Measurements from ENCODE around the gene TUSC2.
"Not testable (repeated sequence)": the region's sequence is repeated elsewhere in the genome, so short reads cannot be mapped to it uniquely, and the experiment has no call there.

Gene TUSC2

DNA sequence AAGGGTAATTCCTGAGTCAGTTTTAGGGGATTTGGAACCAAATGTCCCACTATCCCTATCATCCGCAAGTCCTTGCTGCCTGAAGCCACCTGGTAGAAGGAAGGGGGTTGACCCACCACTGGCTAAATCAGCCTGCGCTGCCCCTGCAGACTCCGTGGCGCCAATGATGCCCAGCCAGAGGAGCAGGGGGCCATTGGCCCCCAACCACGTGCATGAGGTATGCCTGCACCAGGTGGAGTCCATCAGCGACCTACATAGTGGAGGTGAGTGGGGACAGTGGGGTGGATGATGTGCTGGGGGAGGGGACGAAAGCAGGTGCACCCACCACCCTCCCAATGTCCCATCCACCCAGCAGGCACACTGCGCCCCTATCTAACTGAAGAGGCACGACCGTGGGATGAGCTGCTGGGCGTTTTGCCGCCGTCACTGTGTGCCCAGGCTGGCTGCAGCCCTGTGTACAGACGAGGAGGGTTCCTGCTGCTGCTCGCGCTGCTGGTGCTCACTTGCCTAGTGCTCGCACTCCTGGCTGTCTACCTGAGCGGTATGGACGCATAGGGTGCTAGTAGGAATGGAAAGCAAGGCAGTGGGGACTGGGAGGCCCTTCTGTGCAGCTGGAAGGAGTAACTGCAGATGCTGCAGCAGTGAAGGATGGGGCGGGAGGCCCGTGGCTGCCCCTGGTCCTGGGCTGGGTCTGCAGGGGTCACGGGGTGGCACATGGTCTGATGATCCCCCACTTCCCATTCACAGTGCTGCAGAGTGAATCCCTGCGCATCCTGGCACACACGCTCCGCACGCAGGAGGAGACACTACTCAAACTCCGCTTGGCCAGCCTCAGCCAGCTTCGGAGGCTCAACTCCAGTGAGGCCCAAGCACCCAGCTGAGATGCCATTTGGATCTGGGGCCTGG, 41.4 kb downstream of the TUSC2 start:
- no peak overlapping the region for H3K4me3 ChIP-seq (ENCODE audit: low read depth, low read length)
- DNase-seq (ENCODE audit: low read depth): no peak
- TF ChIP-seq, protein P1, sequence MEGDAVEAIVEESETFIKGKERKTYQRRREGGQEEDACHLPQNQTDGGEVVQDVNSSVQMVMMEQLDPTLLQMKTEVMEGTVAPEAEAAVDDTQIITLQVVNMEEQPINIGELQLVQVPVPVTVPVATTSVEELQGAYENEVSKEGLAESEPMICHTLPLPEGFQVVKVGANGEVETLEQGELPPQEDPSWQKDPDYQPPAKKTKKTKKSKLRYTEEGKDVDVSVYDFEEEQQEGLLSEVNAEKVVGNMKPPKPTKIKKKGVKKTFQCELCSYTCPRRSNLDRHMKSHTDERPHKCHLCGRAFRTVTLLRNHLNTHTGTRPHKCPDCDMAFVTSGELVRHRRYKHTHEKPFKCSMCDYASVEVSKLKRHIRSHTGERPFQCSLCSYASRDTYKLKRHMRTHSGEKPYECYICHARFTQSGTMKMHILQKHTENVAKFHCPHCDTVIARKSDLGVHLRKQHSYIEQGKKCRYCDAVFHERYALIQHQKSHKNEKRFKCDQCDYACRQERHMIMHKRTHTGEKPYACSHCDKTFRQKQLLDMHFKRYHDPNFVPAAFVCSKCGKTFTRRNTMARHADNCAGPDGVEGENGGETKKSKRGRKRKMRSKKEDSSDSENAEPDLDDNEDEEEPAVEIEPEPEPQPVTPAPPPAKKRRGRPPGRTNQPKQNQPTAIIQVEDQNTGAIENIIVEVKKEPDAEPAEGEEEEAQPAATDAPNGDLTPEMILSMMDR (IDR thresholded peaks at IDR 0.05; ENCODE audit: low read depth, low read length, missing control alignments): no peak

DNA sequence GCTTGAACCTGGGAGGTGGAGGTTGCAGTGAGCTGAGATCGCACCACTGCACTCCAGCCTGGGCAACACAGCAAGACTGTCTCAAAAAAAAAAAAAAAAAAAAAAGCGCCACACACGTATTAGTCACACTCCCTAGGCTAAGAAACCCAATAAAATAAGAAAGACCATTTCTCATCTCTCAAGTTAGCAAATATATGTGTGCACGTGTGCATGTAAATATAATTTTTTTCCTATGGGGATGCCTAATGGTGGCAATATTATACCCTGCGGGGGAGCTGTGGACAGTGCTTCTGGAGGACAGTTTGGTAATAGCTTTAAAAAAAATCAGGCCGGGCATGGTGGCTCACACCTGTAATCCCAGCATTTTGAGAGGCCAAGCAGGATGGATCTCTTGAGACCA, 43.9 kb downstream of the TUSC2 start:
- not testable (repeated sequence) for H3K4me3 ChIP-seq (ENCODE audit: low read depth, low read length)

DNA sequence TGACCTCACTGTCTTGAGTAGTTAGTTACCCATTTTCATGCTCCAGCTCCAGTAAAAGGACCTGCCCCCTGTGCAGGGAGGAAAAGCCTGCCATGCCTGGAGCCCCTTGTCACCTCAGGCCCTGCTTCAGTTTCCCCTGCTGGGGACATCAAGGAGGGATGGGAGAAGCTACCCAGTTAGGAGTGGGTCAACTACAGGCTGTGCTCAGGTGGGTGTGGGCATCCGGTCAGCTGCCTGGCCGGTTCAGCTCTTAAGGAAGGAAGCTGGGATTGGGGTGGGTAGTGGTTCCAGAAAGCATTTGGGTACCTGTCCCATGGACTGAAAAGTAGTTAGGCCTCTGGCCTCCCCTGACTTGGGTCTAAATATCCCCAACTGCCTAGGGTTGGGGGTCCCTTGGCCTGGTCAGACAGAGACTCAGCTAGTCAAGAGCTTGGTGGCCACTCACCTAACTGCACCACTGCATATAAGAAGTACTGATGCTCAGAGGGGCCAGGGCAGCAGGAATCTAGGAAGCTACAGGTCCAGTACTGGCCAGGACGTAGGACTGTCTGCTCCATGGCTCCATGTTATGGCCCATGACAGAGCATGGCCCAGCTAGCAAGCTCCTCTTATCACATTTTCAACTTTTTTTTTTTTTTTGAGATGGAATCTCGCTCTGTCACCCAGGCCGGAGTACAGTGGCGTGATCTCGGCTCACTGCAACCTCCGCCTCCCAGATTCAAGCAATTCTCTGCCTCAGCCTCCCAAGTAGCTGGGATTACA, 48.6 kb downstream of the TUSC2 start:
- TF ChIP-seq, protein P1 (IDR thresholded peaks at IDR 0.05; ENCODE audit: low read depth, low read length, missing control alignments): no peak
- no peak for DNase-seq (ENCODE audit: low read depth)
- no peak overlapping the region for H3K4me3 ChIP-seq (ENCODE audit: low read depth, low read length)

More for the DNA sequence above, 43.9 kb downstream of the TUSC2 start:
- DNase-seq (ENCODE audit: low read depth): not testable (repeated sequence)

DNA sequence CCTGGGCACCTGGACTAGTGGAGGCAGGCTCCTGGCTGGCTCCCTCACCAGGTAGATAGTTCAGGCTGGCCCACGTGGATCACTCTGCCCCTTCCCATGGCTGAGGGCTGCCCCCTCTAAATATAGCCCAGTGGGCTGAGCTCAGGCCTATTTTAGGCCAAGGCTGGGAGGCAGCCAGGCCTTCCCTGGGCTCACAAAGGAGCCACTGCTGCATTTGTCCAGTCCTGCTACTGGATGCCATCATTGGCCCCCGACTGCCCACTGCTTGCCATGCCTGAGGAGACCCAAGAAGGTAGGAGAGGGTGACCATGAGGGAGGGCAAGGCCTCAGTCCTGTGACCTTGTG, 49.2 kb downstream of the TUSC2 start, which contains the start of gene LSMEM2:
LSMEM2 (plus strand) TSS at position 208 of the 345 bp plus-strand sequence; CDS start at position 235, 27 bp downstream.
- DNase-seq (ENCODE audit: low read depth): no peak
- H3K4me3 ChIP-seq (ENCODE audit: low read depth, low read length): no peak within 1 kb of the TSS
- TF ChIP-seq, protein P1 (IDR thresholded peaks at IDR 0.05; ENCODE audit: low read depth, low read length, missing control alignments): no peak

DNA sequence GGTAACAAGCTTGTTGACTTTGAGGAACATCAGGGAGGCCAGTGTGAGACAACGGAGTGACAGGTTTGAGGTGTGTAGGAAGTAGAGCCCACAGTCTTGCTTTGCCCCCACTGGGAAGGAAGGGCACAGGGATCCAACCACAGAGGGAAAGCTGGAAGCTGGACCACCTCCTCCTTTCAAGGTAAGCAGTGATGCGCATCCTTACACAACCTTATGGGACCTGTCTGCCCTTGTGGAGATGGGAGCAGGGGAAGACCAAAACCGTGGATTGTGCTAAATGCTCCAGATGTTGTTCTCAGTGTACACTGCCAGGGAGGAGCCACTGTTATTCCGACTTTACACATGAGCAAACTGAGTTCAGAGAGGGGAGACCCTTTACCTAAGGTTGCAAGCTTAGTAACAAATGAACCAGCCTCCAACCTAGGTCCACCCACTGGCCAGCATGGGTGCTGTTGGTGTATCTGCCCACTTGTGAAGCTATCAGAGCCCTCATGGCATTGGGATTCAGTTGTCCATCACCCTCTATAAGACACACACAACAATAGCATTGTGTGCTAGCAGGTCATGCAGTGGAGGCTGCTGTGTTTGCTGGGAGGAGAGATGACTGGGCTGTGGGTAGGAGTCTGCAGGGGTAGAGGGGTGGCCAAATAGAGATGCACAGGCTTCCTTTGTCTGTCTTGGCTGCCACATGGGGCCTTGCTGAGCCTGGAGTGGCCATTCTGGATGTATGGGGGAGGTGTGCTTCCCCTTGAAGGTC, 49.7 kb downstream of the TUSC2 start:
- H3K4me3 ChIP-seq (ENCODE audit: low read depth, low read length): no peak overlapping the region
- no peak for DNase-seq (ENCODE audit: low read depth)
- TF ChIP-seq, protein P1 (IDR thresholded peaks at IDR 0.05; ENCODE audit: low read depth, low read length, missing control alignments): no peak

DNA sequence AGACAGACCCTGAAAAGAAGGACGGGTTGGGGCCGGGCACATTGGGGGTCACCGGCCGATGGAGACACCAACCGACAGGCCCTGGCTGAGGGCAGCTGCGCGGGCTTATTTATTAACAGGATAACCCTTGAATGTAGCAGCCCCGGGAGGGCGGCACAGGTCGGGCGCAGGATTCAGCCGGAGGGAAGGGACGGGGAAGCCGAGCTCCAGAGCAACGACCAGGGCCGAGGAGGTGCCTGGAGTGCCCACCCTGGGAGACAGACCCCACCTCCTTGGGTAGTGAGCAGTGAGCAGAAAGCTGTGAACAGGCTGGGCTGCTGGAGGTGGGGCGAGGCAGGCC, 51.3 kb downstream of the TUSC2 start:
- no peak overlapping the region for H3K4me3 ChIP-seq (ENCODE audit: low read depth, low read length)
- DNase-seq (ENCODE audit: low read depth): no peak
- TF ChIP-seq, protein P1 (IDR thresholded peaks at IDR 0.05; ENCODE audit: low read depth, low read length, missing control alignments): no peak
